ENCODE results near the gene CAPN1. TPM values are rescaled to one million over a fixed set of nuclear protein-coding genes. Genes with fewer than 3 reads are reported as not detected.
A peak's percentile ranks its signal among the peaks of the same experiment; 100 is the strongest.

Gene CAPN1
- total RNA-seq, 1 donor from 2014 or later, result 217 TPM

DNA sequence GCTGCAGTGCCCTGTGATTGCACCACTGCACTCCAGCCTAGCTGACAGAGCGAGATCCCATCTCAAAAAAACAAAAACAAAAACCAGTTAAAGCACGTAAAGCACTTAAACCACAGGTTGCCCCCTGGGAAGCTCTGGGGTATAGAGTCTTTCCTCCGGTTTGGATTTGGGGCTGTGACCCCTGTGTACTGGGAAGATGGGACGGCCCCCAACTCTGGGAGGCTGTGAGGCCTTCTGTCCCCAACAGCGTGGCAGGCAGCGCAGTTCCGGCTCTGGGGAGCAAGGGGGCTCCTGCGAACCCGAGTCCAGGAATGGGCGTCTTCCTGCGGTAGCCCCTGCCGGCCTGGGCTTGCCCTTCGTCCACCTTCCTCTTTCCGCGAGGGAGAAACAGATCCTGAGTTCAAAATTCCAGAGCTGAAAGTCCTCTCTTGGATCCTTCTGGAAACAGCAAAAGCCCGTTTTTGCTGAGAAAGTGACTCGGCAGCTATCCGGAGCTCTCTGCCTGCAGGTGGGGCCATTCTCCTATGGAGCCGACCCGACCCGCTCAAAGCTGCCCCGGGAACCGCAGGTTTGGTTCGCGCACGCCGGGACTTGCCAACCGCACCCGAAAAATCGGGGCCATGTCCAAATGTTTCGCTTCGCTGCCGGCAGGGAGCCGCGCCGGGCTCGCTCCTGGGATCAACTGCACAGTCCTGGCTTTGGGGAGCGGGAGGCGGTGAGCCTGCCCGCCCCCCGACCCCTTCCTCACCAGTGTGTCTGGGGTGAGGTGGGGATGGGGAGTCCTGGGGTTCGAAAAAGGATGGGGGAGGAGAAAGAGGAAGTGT is 43.8 kb downstream of the CAPN1 start:
- Histone ChIP-seq H2AFZ (ENCODE audit: low read depth, low read length) (peak overlapping the region; percentile 92), H3K27me3 (ENCODE audit: insufficient read depth, low read length) (no peaks in the 10 kb centered on the region), H3K4me3 (ENCODE audit: insufficient read depth, low read depth, low read length) (peak overlapping the region; percentile 54), H3K4me1 (ENCODE audit: insufficient read depth, low read length) (peaks cover 14% of the 10 kb centered on the region), H4K20me1 (ENCODE audit: insufficient read depth, low read length) (no peaks in the 10 kb centered on the region), H3K36me3 (ENCODE audit: insufficient read depth, low read length) (no peaks in the 10 kb centered on the region), H3K4me2 (ENCODE audit: low read length) (peak overlapping the region; percentile 94), H3K27ac (ENCODE audit: low read depth, low read length) (no peak overlapping the region), H3K79me2 (ENCODE audit: insufficient read depth, low read length) (no peaks in the 10 kb centered on the region), H3K9ac (ENCODE audit: low read length) (peak overlapping the region; percentile 73), H3K9me3 (ENCODE audit: insufficient read depth, low read depth, low read length) (peaks cover 3% of the 10 kb centered on the region)
- peak; percentile 27 for DNase-seq (ENCODE audit: low read depth)
- Mint-ChIP-seq H3K4me3 (ENCODE audit: unreplicated experiment) (peak overlapping the region; percentile 70), H3K4me1 (ENCODE audit: low read depth, unreplicated experiment) (peaks cover 14% of the 10 kb centered on the region), H3K27ac (ENCODE audit: unreplicated experiment) (peak overlapping the region; percentile 58), H3K27me3 (ENCODE audit: low read depth, unreplicated experiment) (no peaks in the 10 kb centered on the region), H3K9me3 (ENCODE audit: unreplicated experiment) (peaks cover 3% of the 10 kb centered on the region), H3K36me3 (ENCODE audit: low read depth, unreplicated experiment) (peaks cover 4% of the 10 kb centered on the region)
- no peak for TF ChIP-seq EZH2 (IDR thresholded peaks at IDR 0.05; ENCODE audit: insufficient read depth, low read length)
- TF ChIP-seq, protein P1, sequence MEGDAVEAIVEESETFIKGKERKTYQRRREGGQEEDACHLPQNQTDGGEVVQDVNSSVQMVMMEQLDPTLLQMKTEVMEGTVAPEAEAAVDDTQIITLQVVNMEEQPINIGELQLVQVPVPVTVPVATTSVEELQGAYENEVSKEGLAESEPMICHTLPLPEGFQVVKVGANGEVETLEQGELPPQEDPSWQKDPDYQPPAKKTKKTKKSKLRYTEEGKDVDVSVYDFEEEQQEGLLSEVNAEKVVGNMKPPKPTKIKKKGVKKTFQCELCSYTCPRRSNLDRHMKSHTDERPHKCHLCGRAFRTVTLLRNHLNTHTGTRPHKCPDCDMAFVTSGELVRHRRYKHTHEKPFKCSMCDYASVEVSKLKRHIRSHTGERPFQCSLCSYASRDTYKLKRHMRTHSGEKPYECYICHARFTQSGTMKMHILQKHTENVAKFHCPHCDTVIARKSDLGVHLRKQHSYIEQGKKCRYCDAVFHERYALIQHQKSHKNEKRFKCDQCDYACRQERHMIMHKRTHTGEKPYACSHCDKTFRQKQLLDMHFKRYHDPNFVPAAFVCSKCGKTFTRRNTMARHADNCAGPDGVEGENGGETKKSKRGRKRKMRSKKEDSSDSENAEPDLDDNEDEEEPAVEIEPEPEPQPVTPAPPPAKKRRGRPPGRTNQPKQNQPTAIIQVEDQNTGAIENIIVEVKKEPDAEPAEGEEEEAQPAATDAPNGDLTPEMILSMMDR (IDR thresholded peaks at IDR 0.05; ENCODE audit: insufficient read depth, low read depth, low read length), result peak; percentile 30
- FAIRE-seq, result no peak

DNA sequence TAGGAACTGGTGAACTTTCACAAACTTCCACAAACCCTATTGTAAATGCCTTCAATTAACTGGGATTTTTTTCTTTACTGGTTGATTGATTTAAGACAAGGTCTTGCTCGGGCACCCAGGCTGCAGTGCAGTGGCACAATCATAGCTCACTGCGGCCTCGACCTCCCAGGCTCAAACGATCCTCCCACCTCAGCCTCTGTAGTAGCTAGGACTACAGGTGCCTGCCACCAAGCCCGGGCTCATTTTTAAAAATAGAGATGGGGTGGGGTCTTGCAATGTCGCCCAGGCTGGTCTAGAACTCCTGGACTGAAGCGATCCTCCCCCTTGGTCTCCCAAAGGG is 44.3 kb downstream of the CAPN1 start:
- peaks cover 4% of the 10 kb centered on the region for H3K36me3 Mint-ChIP-seq (ENCODE audit: low read depth, unreplicated experiment)
- no peaks in the 10 kb centered on the region for H3K36me3 ChIP-seq (ENCODE audit: insufficient read depth, low read length)
- FAIRE-seq, result no peak
- no peaks in the 10 kb centered on the region for H4K20me1 ChIP-seq (ENCODE audit: insufficient read depth, low read length)
- H3K27me3 ChIP-seq (ENCODE audit: insufficient read depth, low read length), result no peaks in the 10 kb centered on the region
- no peak overlapping the region for H3K27ac Mint-ChIP-seq (ENCODE audit: unreplicated experiment)
- no peak for TF ChIP-seq EZH2 (IDR thresholded peaks at IDR 0.05; ENCODE audit: insufficient read depth, low read length)
- TF ChIP-seq, protein P1 (IDR thresholded peaks at IDR 0.05; ENCODE audit: insufficient read depth, low read depth, low read length), result no peak
- H3K4me1 ChIP-seq (ENCODE audit: insufficient read depth, low read length), result peaks cover 14% of the 10 kb centered on the region
- no peak overlapping the region for H3K27ac ChIP-seq (ENCODE audit: low read depth, low read length)
- peaks cover 3% of the 10 kb centered on the region for H3K9me3 ChIP-seq (ENCODE audit: insufficient read depth, low read depth, low read length)
- H3K4me1 Mint-ChIP-seq (ENCODE audit: low read depth, unreplicated experiment), result peaks cover 14% of the 10 kb centered on the region
- H3K4me3 Mint-ChIP-seq (ENCODE audit: unreplicated experiment), result peak overlapping the region; percentile 70
- H3K4me2 ChIP-seq (ENCODE audit: low read length), result peak overlapping the region; percentile 94
- no peaks in the 10 kb centered on the region for H3K79me2 ChIP-seq (ENCODE audit: insufficient read depth, low read length)
- peaks cover 3% of the 10 kb centered on the region for H3K9me3 Mint-ChIP-seq (ENCODE audit: unreplicated experiment)
- H2AFZ ChIP-seq (ENCODE audit: low read depth, low read length), result peak overlapping the region; percentile 92
- no peak for DNase-seq (ENCODE audit: low read depth)
- H3K4me3 ChIP-seq (ENCODE audit: insufficient read depth, low read depth, low read length), result peak overlapping the region; percentile 54
- H3K9ac ChIP-seq (ENCODE audit: low read length), result peak overlapping the region; percentile 73
- no peaks in the 10 kb centered on the region for H3K27me3 Mint-ChIP-seq (ENCODE audit: low read depth, unreplicated experiment)

DNA sequence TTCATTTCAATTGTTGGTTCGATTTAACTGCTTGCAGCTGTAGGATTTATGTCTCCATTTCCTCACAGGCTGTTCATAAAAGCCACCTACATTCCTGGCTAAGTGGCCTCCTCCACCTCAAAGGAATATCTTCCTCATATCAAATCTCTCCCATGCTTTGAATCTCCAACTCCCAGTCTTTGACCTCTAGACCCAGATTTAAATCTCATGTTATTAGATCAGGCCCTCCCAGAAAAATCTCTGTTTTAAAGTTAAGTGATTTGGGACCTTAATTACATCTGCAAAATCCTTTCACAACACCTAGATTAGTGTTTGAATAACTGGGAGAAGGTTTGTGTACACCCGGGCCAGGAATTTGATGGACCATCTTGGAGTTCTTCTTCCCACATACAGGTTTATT is 46.2 kb downstream of the CAPN1 start:
- H4K20me1 ChIP-seq (ENCODE audit: insufficient read depth, low read length), result no peaks in the 10 kb centered on the region
- Mint-ChIP-seq H3K4me1 (ENCODE audit: low read depth, unreplicated experiment) (peaks cover 14% of the 10 kb centered on the region), H3K9me3 (ENCODE audit: unreplicated experiment) (peaks cover 3% of the 10 kb centered on the region)

More for the DNA sequence above, 46.2 kb downstream of the CAPN1 start:
- H3K27ac ChIP-seq (ENCODE audit: low read depth, low read length), result no peak overlapping the region
- Mint-ChIP-seq H3K36me3 (ENCODE audit: low read depth, unreplicated experiment) (peaks cover 6% of the 10 kb centered on the region), H3K4me3 (ENCODE audit: unreplicated experiment) (no peak overlapping the region), H3K27ac (ENCODE audit: unreplicated experiment) (no peak overlapping the region), H3K27me3 (ENCODE audit: low read depth, unreplicated experiment) (no peaks in the 10 kb centered on the region)
- H3K27me3 ChIP-seq (ENCODE audit: insufficient read depth, low read length), result no peaks in the 10 kb centered on the region
- H3K9ac ChIP-seq (ENCODE audit: low read length), result no peak overlapping the region
- no peaks in the 10 kb centered on the region for H3K36me3 ChIP-seq (ENCODE audit: insufficient read depth, low read length)
- H2AFZ ChIP-seq (ENCODE audit: low read depth, low read length), result no peak overlapping the region
- no peaks in the 10 kb centered on the region for H3K79me2 ChIP-seq (ENCODE audit: insufficient read depth, low read length)
- H3K4me1 ChIP-seq (ENCODE audit: insufficient read depth, low read length), result peaks cover 14% of the 10 kb centered on the region
- TF ChIP-seq EZH2 (IDR thresholded peaks at IDR 0.05; ENCODE audit: insufficient read depth, low read length), result no peak
- TF ChIP-seq, protein P1 (IDR thresholded peaks at IDR 0.05; ENCODE audit: insufficient read depth, low read depth, low read length), result no peak
- DNase-seq (ENCODE audit: low read depth) (no peak), FAIRE-seq (no peak)
- peaks cover 3% of the 10 kb centered on the region for H3K9me3 ChIP-seq (ENCODE audit: insufficient read depth, low read depth, low read length)
- H3K4me2 ChIP-seq (ENCODE audit: low read length), result no peak overlapping the region
- H3K4me3 ChIP-seq (ENCODE audit: insufficient read depth, low read depth, low read length), result no peak overlapping the region
